HEK293T (cell line): Measurements from ENCODE around the gene COL5A1.

Experiments used
- ARNT ChIP-seq: fragments of 450-650 bp; IDR thresholded peaks from 2 replicates; pipeline ENCODE4 v1.6.1; 2017; ENCODE audit warnings: mild to moderate bottlenecking
- BHLHE40 ChIP-seq: fragments of 450-650 bp; IDR thresholded peaks from 2 replicates; pipeline ENCODE4 v1.6.1; 2016; ENCODE audit warnings: mild to moderate bottlenecking, moderate library complexity, borderline replicate concordance
- CTBP1 ChIP-seq: fragments of 450-650 bp; IDR thresholded peaks from 2 replicates; pipeline ENCODE4 v1.6.1; 2016; ENCODE audit warnings: borderline replicate concordance
- FOXA1 ChIP-seq: fragments of 450-650 bp; IDR thresholded peaks from 2 replicates; pipeline ENCODE4 v1.6.1; 2016; ENCODE audit warnings: mild to moderate bottlenecking
- FOXK2 ChIP-seq: fragments of 450-650 bp; IDR thresholded peaks from 2 replicates; pipeline ENCODE4 v1.6.1; 2016; ENCODE audit warnings: mild to moderate bottlenecking
- FOXM1 ChIP-seq: fragments of 450-650 bp; IDR thresholded peaks from 2 replicates; pipeline ENCODE4 v1.6.1; 2017; ENCODE audit warnings: mild to moderate bottlenecking, borderline replicate concordance
- NFRKB ChIP-seq: fragments of 450-650 bp; IDR thresholded peaks from 2 replicates; pipeline ENCODE4 v1.6.1; 2016; ENCODE audit warnings: mild to moderate bottlenecking, moderate library complexity
- PKNOX1 ChIP-seq: fragments of 450-650 bp; IDR thresholded peaks from 2 replicates; pipeline ENCODE4 v1.6.1; 2016
- SP1 ChIP-seq: fragments of 450-650 bp; IDR thresholded peaks from 2 replicates; pipeline ENCODE4 v1.6.1; 2017
- ZNF384 ChIP-seq: fragments of 450-650 bp; IDR thresholded peaks from 2 replicates; pipeline ENCODE4 v1.6.1; 2016

- TF ChIP-seq ZNF384 (no peak), FOXM1 (no peak), FOXA1 (no peak), NFRKB (no peak), PKNOX1 (no peak), CTBP1 (no peak), SP1 (no peak), BHLHE40 (no peak), FOXK2 (no peak), ARNT (no peak)
Measured at GRCh38 chr9:134634667-134635230, 6.9 kb upstream of the COL5A1 start.
